Psoas muscle (tissue), 8 donors: Measurements from ENCODE around the gene RAG1. TPM values are rescaled to one million over a fixed set of nuclear protein-coding genes. Genes with fewer than 3 reads are reported as not detected.

ENCODE experiments used
- ATAC-seq, 4 donors: fragments of 200-7000 bp; cut with Tn5 transposase; one replicate each; pipeline ENCODE4 v1.9.1; 2020; ENCODE audit warnings: moderate library complexity in 3 of 4, mild to moderate bottlenecking in 2 of 4
- DNase-seq, 2 donors: peaks; one replicate each; pipeline ENCODE4 v3.0.0-alpha.2; 2020
- H3K27ac ChIP-seq: fragments of 200-600 bp; one replicate; pipeline ENCODE4 v1.8.0; 2022
- H3K27me3 ChIP-seq, 3 donors: fragments of 200-600 bp in 1 of 3; one replicate each; pipeline versions ENCODE4 v1.6.1 to v1.8.0; 2013 to 2022; ENCODE audit warnings: low read length in 2 of 3, mild to moderate bottlenecking in 2 of 3, moderate library complexity in 1 of 3; ENCODE audit not compliant: insufficient read depth in 3 of 3
- H3K36me3 ChIP-seq, 2 donors: fragments of 200-600 bp in 1 of 2; one replicate each; pipeline versions ENCODE4 v1.6.1 to v1.8.0; 2013 to 2022; ENCODE audit warnings: low read depth in 1 of 2, mild to moderate bottlenecking in 1 of 2, moderate library complexity in 1 of 2; ENCODE audit not compliant: insufficient read depth in 1 of 2
- H3K4me1 ChIP-seq: fragments of 200-600 bp; one replicate; pipeline ENCODE4 v1.8.0; 2022
- H3K4me3 ChIP-seq: fragments of 200-600 bp; one replicate; pipeline ENCODE4 v1.8.0; 2022; ENCODE audit warnings: mild to moderate bottlenecking
- H3K9me3 ChIP-seq: fragments of 200-600 bp; one replicate; pipeline ENCODE4 v1.8.0; 2022
- WGBS, 3 donors: extraction: QIAGEN DNeasy Blood & Tissue Kit; methylation state at CpG; one replicate each; pipeline versions ENCODE4 v1.1.6 to v1.1.7; 2013; 5-methylcytosine and 5-hydroxymethylcytosine counted together
- intact Hi-C, 2 donors: fragments of 100-400 bp; cut with DNase I; formaldehyde crosslinking; loops; one replicate each; pipeline versions ENCODE4 v1.11.0 to v1.14.2; 2022
- polyA plus RNA-seq, 3 donors: library from polyadenylated mRNA; stranded (reverse); fragments of 200-250 nt; gene quantifications; one replicate each; pipeline ENCODE4 v1.2.3, GENCODE V29; 2013
- total RNA-seq, 4 donors: library from RNA; stranded (reverse); fragmentation: NEBNext Ultra II Directional in 2 of 4; extraction: Animal tissue kit (Norgen Biotek cat#: 25700) in 2 of 4; gene quantifications; one replicate each; pipeline versions ENCODE4 v1.2.1 to v1.2.4, GENCODE V29; 2021 to 2023
- TF ChIP-seq, protein P1 (sequence below): fragments of 200-600 bp; IDR thresholded peaks from one replicate; pipeline ENCODE4 v1.8.0; 2022; ENCODE audit warnings: antibody characterized with exemption
- donor health status: healthy with polysubstance abuse.
- donor health status: DM: no; HTN: no; CAD: no; lungs with moderate emphysema.
- donor health status: Bipolar disorder and iron deficiency.
- donor health status: healthy.
- donor health status: DM: yes; HTN: yes; CAD: no.
- donor health status: DM: no; HTN: no; CAD: no.
- donor health status: DM: no; HTN: no; CAD: no.
- donor health status: DM: yes; HTN: yes; CAD: no.

Gene RAG1
- total and polyA plus RNA-seq, 7 donors, result 0.04 to 1.7 (median 0.44) TPM

- Histone ChIP-seq H3K36me3 (no peaks in the 10 kb centered on the region), H3K4me1 (no peaks in the 10 kb centered on the region), H3K9me3 (no peaks in the 10 kb centered on the region), H3K4me3 (no peak overlapping the region), H3K27me3 (no peaks in the 10 kb centered on the region), H3K27ac (no peak overlapping the region)
- TF ChIP-seq, protein P1, sequence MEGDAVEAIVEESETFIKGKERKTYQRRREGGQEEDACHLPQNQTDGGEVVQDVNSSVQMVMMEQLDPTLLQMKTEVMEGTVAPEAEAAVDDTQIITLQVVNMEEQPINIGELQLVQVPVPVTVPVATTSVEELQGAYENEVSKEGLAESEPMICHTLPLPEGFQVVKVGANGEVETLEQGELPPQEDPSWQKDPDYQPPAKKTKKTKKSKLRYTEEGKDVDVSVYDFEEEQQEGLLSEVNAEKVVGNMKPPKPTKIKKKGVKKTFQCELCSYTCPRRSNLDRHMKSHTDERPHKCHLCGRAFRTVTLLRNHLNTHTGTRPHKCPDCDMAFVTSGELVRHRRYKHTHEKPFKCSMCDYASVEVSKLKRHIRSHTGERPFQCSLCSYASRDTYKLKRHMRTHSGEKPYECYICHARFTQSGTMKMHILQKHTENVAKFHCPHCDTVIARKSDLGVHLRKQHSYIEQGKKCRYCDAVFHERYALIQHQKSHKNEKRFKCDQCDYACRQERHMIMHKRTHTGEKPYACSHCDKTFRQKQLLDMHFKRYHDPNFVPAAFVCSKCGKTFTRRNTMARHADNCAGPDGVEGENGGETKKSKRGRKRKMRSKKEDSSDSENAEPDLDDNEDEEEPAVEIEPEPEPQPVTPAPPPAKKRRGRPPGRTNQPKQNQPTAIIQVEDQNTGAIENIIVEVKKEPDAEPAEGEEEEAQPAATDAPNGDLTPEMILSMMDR, result no peak
- no peak for DNase-seq
- no peak for ATAC-seq
- intact Hi-C loops, result no loop called here
These were observed 34.3 kb downstream of the RAG1 start for GRCh38 chr11:36602135-36602534.

DNA sequence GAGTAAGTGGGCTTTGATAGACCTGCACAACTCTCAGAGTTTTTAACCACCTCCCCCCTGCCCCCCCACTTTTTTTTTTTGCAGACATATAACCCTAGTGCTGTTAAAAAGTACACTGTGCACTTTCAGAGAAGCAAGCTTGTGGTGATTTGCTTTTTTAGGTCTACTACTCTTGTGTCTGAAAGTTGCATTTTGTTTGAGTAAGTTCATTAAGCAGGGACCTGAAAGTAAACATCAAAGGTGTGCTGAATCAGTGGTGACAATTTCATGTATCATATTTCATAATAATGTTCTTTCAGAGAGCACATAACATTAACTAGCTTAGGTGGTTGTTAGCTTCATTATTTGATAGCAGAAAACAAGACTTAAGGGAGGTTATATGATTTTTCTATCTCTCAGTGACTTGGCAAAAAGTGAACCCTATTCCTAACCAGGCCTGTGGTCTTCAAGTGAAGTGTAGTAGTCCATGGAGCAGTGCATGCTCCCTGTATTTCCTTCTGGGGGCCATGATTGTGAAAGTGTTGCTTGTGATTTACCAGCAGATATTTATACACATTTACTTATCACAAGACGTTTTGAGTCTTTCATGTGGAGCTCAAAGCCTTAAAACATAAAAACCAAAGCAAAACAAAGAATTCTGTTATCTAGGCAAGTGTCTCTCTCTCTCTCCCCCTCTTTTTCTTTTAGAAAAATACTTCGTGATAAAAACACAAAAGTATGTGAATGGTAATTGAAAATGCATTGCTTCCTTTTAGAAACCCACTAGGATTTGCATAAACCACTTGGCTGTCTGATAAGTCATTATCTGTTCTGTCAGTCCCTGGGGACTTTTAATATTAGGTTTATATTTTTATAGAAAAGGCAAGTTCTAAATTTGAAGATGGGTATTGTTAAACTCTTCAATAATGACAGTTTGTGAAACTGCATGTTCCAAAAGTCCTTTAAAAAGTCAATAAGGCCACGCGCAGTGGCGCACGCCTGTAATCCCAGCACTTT, 37.7 kb downstream of the RAG1 start:
- DNase-seq (no peak), ATAC-seq (no peak)
- WGBS, 3 donors, result 89 to 92% (median 91%) methylated on average over 6 of the region's 6 CpGs
- intact Hi-C loops, result no loop called here
- Histone ChIP-seq H3K4me1 (no peaks in the 10 kb centered on the region), H3K27me3 (no peaks in the 10 kb centered on the region), H3K27ac (no peak overlapping the region), H3K4me3 (no peak overlapping the region), H3K36me3 (peaks cover 0 to 8% of the 10 kb centered on the region in 2 donors), H3K9me3 (no peaks in the 10 kb centered on the region)
- TF ChIP-seq, protein P1, result no peak

DNA sequence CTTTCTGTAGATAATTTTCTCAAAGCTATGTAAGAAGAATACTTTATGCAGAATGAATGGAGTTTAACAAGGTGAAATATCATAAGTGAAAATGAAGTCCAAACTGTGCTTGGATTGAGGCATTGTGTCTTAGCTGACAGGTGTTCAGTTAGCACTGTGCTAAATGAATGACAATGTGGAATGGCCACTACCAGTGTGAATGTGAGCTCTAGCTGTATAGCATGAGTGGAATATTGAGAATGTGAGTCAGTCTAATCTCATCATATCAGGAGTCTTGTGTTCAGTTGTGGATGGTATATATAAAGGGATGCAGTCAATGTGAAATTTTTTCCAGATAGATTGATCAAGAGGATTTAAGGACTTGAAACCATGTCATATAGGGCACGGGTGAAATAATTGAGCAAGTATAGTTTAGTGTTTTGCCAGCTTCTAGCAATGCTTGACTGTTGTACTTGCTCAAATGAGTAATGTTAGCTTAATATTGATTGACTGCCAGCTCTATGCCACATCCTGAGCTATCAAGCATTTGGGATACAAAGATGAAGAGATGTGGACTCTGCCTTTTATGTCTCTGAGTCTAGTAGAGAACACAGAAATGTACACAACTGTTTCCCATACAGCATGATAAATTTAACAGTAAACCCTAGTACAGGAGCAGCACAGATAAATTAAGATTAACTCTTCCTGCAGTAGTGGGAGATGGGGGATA, 40.8 kb downstream of the RAG1 start:
- 90 to 100% (median 95%) methylated on average over 1 of the region's 1 CpG for WGBS, 3 donors
- no peaks in the 10 kb centered on the region for H3K4me1 ChIP-seq
- TF ChIP-seq, protein P1, result no peak

DNA sequence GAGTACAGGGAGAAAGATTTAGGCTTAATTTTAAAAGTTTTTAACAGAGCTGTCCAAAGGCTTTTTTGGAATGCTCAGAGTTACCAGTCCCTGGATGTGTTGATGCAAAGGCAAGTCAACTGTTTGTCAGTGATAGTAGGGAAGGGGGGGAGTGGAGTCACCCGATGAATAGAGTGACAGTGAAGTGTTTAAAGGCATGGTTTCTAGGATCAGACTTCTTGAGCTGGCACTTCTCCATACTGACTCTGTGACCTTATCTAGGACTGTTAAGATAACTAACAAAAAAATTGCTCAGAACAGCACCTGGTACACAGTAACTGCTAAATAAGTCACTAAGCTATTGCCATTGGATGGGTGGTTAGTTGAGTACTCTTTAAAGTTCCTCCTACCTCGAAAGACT, 41.6 kb downstream of the RAG1 start:
- H3K4me1 ChIP-seq, result no peaks in the 10 kb centered on the region
- WGBS, 3 donors, result 74 to 78% (median 77%) methylated on average over 2 of the region's 2 CpGs

More for the DNA sequence above, 40.8 kb downstream of the RAG1 start:
- Histone ChIP-seq H3K4me3 (no peak overlapping the region), H3K27ac (no peak overlapping the region), H3K36me3 (peaks cover 3 to 10% of the 10 kb centered on the region in 2 donors), H3K27me3 (no peaks in the 10 kb centered on the region), H3K9me3 (no peaks in the 10 kb centered on the region)
- intact Hi-C loops, result no loop called here
- DNase-seq (no peak), ATAC-seq (no peak)

More for the DNA sequence above, 41.6 kb downstream of the RAG1 start:
- DNase-seq (no peak), ATAC-seq (no peak)
- TF ChIP-seq, protein P1, result no peak
- Histone ChIP-seq H3K27me3 (no peaks in the 10 kb centered on the region), H3K4me3 (no peak overlapping the region), H3K36me3 (peaks cover 3 to 10% of the 10 kb centered on the region in 2 donors), H3K9me3 (no peaks in the 10 kb centered on the region), H3K27ac (no peak overlapping the region)
- intact Hi-C loops, result no loop called here
